ENCODE results near the gene SPIRE2. TPM values are rescaled to one million over a fixed set of nuclear protein-coding genes. Genes with fewer than 3 reads are reported as not detected.

SPIRE2 gene
- total and polyA plus RNA-seq, 2 of the 13 experiments (the other 11 are each of a cell fraction or from before 2014, with no cell fraction given): 13.3 to 37.5 TPM

DNA sequence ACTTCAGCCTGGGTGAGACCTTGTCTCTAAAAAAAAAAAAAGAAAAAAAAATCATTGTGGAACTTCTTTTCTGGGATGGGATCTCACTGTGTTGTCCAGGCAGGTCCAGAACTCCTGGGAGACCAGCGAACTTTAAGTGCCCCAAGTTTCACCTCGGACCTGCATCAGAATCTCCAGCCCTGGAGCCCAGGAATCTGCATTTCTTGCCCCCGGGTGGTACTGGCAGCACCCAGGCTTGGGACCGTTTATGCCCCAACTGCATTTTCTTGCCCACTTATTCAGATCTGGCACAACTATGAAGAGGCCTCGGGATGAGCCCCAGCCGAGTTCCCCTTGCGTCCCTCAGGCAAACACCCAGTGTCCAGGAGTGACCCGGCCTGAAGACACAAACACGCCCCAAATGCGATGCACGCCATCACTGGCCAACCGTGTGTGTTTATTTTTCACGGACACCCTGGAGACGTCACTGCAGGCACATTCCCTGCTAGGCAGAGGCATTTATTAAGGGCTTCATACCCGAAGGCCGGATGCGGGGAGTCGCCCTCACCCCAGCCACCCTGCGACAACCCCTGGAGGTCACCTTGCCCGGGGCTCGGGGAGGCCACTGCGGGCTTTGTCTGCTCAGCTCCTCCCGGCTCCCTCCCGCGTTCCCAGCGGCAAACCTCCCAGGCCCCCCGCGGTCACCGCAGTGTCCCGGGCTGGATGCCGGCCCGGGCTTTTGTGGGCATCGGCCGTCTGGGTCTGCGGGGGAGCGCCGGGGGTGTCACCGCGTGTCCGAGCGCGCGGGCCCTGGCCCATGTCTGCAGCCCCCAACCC, 684 bp upstream of the SPIRE2 start (continued):
- TF ChIP-seq ZNF20 (CRISPR knock-in tag; IDR thresholded peaks at IDR 0.05) (no peak), PLRG1 (conservative IDR thresholded peaks at IDR 0.05) (no peak), ZNF615 (CRISPR knock-in tag; IDR thresholded peaks at IDR 0.05; ENCODE audit: borderline replicate concordance) (no peak), NBN (conservative IDR thresholded peaks at IDR 0.05) (no peak), ZNF263 (CRISPR knock-in tag; IDR thresholded peaks at IDR 0.05) (peak; percentile 46; the same call in 1 of the 2 replicates), HNF4G (IDR thresholded peaks at IDR 0.05; ENCODE audit: borderline replicate concordance, low read depth, low read length) (no peak), HNF4G (CRISPR knock-in tag; IDR thresholded peaks at IDR 0.05; ENCODE audit: borderline replicate concordance, low read depth) (no peak; the same call in 1 of the 2 replicates), ZSCAN20 (CRISPR knock-in tag; IDR thresholded peaks at IDR 0.05; ENCODE audit: borderline replicate concordance) (0 out of 2 replicates have a peak, but pooled peaks have one; percentile 26), ZNF83 (CRISPR knock-in tag; IDR thresholded peaks at IDR 0.05; ENCODE audit: borderline replicate concordance) (no peak), YEATS2 (CRISPR knock-in tag; IDR thresholded peaks at IDR 0.05; ENCODE audit: borderline replicate concordance) (peak; percentile 12; the same call in 1 of the 2 replicates), ZNF619 (CRISPR knock-in tag; IDR thresholded peaks at IDR 0.05) (no peak), PATZ1 (CRISPR knock-in tag; IDR thresholded peaks at IDR 0.05) (peak; percentile 89), ZSCAN12 (CRISPR knock-in tag; IDR thresholded peaks at IDR 0.05) (peak; percentile 70), PHF20 (CRISPR knock-in tag; IDR thresholded peaks at IDR 0.05) (0 out of 2 replicates have a peak, but pooled peaks have one; percentile 28), ZNF841 (CRISPR knock-in tag; IDR thresholded peaks at IDR 0.05; ENCODE audit: borderline replicate concordance) (no peak), THYN1 (CRISPR knock-in tag; IDR thresholded peaks at IDR 0.05; ENCODE audit: borderline replicate concordance, low read depth) (no peak), MTF1 (CRISPR knock-in tag; IDR thresholded peaks at IDR 0.05) (no peak), ZNF879 (CRISPR knock-in tag; IDR thresholded peaks at IDR 0.05) (no peak), MED1 (CRISPR knock-in tag; IDR thresholded peaks at IDR 0.05) (peak; percentile 59), GABPA (IDR thresholded peaks at IDR 0.05; ENCODE audit: low read depth, low read length) (no peak), GABPA (CRISPR knock-in tag; IDR thresholded peaks at IDR 0.05; ENCODE audit: low read depth) (peak; percentile 16; the same call in 1 of the 2 replicates), TRIM24 (CRISPR knock-in tag; IDR thresholded peaks at IDR 0.05) (no peak), ZNF331 (CRISPR knock-in tag; IDR thresholded peaks at IDR 0.05) (no peak), ETV6 (CRISPR knock-in tag; conservative IDR thresholded peaks at IDR 0.05) (no peak), ZNF256 (CRISPR knock-in tag; conservative IDR thresholded peaks at IDR 0.05) (no peak), RBFOX2 (IDR thresholded peaks at IDR 0.05; ENCODE audit: low read depth, low read length) (peak; percentile 86), SKI (IDR thresholded peaks at IDR 0.05; ENCODE audit: partially characterized antibody) (peak; percentile 28), ZNF510 (CRISPR knock-in tag; IDR thresholded peaks at IDR 0.05; ENCODE audit: low read depth) (no peak)
- TF ChIP-seq, protein P1, sequence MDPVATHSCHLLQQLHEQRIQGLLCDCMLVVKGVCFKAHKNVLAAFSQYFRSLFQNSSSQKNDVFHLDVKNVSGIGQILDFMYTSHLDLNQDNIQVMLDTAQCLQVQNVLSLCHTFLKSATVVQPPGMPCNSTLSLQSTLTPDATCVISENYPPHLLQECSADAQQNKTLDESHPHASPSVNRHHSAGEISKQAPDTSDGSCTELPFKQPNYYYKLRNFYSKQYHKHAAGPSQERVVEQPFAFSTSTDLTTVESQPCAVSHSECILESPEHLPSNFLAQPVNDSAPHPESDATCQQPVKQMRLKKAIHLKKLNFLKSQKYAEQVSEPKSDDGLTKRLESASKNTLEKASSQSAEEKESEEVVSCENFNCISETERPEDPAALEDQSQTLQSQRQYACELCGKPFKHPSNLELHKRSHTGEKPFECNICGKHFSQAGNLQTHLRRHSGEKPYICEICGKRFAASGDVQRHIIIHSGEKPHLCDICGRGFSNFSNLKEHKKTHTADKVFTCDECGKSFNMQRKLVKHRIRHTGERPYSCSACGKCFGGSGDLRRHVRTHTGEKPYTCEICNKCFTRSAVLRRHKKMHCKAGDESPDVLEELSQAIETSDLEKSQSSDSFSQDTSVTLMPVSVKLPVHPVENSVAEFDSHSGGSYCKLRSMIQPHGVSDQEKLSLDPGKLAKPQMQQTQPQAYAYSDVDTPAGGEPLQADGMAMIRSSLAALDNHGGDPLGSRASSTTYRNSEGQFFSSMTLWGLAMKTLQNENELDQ (CRISPR knock-in tag; IDR thresholded peaks at IDR 0.05; ENCODE audit: borderline replicate concordance): no peak

Measured in HepG2 (cell line).